ENCODE results near the gene SLC37A3. TPM values are rescaled to one million over a fixed set of nuclear protein-coding genes. Genes with fewer than 3 reads are reported as not detected.
A peak's percentile ranks its signal among the peaks of the same experiment; 100 is the strongest.

SLC37A3 gene
- total and polyA plus RNA-seq, 2 donors (not counting 1 experiment from before 2014, with no cell fraction given): 9.1 to 20.1 TPM

DNA sequence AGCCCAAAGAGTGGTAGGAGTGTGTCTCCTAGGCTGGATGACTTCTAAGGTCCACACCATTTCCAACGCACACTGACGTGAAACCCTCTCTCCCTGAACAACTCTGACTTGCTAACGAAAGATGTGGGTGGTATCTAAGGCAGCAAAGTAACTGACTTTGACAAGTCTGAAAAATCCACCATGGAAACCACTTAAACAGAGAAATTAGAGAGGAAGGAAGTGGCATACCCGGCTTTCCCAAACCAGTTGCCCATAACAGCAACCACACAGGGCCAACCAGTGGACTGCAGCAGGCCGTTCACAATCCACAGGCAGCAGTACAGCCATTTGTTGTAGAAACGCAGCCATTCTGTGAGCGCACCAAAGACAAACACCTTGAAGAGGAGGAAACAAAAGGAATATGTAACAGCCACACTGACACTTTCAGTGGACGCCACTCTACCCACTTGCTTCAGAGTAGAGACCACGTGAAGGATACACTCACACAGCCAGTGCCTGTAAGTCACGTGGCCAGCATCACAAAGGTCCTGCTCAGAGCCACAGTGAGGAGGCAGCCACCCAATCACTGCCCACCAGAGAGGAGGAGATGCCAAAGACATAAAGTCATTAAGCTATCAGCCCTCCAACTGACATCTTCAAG lies 39.8 kb downstream of the SLC37A3 start:
- Histone ChIP-seq H3K4me3 (ENCODE audit: control extremely low read depth in 1 of 5, extremely low read depth in 1 of 5, insufficient read depth in 1 of 5, low read depth in 2 of 5, low read length in 4 of 5) (peak overlapping the region in 3 of 5 experiments; percentile 38 to 48 (median 44)), H3K9me3 (ENCODE audit: control extremely low read depth in 1 of 3, control insufficient read depth in 2 of 3, insufficient read depth in 1 of 3, low read length in 2 of 3) (no peaks in the 10 kb centered on the region), H3K4me2 (replicated peaks; ENCODE audit: low read depth, low read length, poor library complexity, severe bottlenecking) (peak overlapping the region; percentile 71)

DNA sequence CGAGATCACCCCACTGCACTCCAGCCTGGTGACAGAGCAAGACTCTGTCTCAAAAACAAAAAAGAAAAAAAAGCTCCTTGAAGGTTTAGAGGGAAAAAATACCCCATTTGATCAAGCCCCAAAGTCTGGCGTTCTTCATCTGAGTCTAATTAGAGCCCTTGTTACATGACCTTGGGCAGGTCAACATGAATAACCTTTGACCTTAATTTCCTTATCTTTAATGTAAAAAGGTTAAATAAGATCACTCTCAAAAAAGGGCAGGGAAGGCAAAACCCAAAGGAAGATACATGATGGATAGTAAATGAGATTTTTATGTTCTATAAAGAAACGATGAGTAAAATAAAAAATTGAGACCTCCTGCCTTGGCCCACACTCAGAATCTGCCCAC lies 40.3 kb downstream of the SLC37A3 start:
- H3K27ac ChIP-seq (ENCODE audit: low read length in 2 of 2): no peak overlapping the region
- DNase-seq (no peak), ATAC-seq (ENCODE audit: low read depth) (no peak)
- H4K20me1 ChIP-seq (ENCODE audit: control insufficient read depth, insufficient read depth, low read length, poor library complexity, severe bottlenecking): no peaks in the 10 kb centered on the region
- ChIA-PET CTCF (interaction anchor here (0.7 kb wide), 1 partner anchor 418 kb away, joined by 5 read pairs; no protein-coding TSS in a partner anchor), POLR2A (no interaction called here)
- Mint-ChIP-seq H3K27me3 (no peaks in the 10 kb centered on the region), H3K4me3 (no peak overlapping the region), H3K4me1 (peaks cover 10% of the 10 kb centered on the region), H3K27ac (no peak overlapping the region), H3K9me3 (ENCODE audit: insufficient read depth) (no peaks in the 10 kb centered on the region)
- no peak for TF ChIP-seq EZH2 (IDR thresholded peaks at IDR 0.05; ENCODE audit: borderline replicate concordance, insufficient read depth, low read depth, low read length, poor library complexity, severe bottlenecking)
- TF ChIP-seq, protein P1, sequence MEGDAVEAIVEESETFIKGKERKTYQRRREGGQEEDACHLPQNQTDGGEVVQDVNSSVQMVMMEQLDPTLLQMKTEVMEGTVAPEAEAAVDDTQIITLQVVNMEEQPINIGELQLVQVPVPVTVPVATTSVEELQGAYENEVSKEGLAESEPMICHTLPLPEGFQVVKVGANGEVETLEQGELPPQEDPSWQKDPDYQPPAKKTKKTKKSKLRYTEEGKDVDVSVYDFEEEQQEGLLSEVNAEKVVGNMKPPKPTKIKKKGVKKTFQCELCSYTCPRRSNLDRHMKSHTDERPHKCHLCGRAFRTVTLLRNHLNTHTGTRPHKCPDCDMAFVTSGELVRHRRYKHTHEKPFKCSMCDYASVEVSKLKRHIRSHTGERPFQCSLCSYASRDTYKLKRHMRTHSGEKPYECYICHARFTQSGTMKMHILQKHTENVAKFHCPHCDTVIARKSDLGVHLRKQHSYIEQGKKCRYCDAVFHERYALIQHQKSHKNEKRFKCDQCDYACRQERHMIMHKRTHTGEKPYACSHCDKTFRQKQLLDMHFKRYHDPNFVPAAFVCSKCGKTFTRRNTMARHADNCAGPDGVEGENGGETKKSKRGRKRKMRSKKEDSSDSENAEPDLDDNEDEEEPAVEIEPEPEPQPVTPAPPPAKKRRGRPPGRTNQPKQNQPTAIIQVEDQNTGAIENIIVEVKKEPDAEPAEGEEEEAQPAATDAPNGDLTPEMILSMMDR (IDR thresholded peaks at IDR 0.05): no peak
- no peak overlapping the region for H2AFZ ChIP-seq (ENCODE audit: insufficient read depth, low read depth, low read length, poor library complexity, severe bottlenecking)
- WGBS (ENCODE audit: insufficient coverage): no CpG with 5 or more reads among the region's 3 CpGs
- intact Hi-C loops (cut with micrococcal nuclease): no loop called here
- no peak overlapping the region for H3K4me2 ChIP-seq (replicated peaks; ENCODE audit: low read depth, low read length, poor library complexity, severe bottlenecking)
- no peaks in the 10 kb centered on the region for H3K27me3 ChIP-seq (replicated peaks in 1 of 4; ENCODE audit: control extremely low read depth in 1 of 4, control insufficient read depth in 3 of 4, insufficient read depth in 4 of 4, low read length in 3 of 4)
- H3K4me3 ChIP-seq (ENCODE audit: control extremely low read depth in 1 of 5, extremely low read depth in 1 of 5, insufficient read depth in 1 of 5, low read depth in 2 of 5, low read length in 4 of 5): no peak overlapping the region
- H3K9ac ChIP-seq (ENCODE audit: low read length): no peak overlapping the region
- H3K36me3 ChIP-seq (replicated peaks in 1 of 2; ENCODE audit: control extremely low read depth in 1 of 2, control insufficient read depth in 1 of 2, extremely low read depth in 1 of 2, insufficient read depth in 2 of 2, low read length in 1 of 2): peaks cover 1 to 4% of the 10 kb centered on the region in 2 experiments
- no peaks in the 10 kb centered on the region for H3K79me2 ChIP-seq (ENCODE audit: control insufficient read depth, insufficient read depth, low read length)
- H3K4me1 ChIP-seq (ENCODE audit: control insufficient read depth in 2 of 2, insufficient read depth in 2 of 2, low read length in 2 of 2): peaks cover 10 to 15% of the 10 kb centered on the region in 2 donors
- no peaks in the 10 kb centered on the region for H3K9me3 ChIP-seq (ENCODE audit: control extremely low read depth in 1 of 3, control insufficient read depth in 2 of 3, insufficient read depth in 1 of 3, low read length in 2 of 3)

More for the DNA sequence above, 39.8 kb downstream of the SLC37A3 start:
- no peak overlapping the region for H3K27ac Mint-ChIP-seq
- no peaks in the 10 kb centered on the region for H4K20me1 ChIP-seq (ENCODE audit: control insufficient read depth, insufficient read depth, low read length, poor library complexity, severe bottlenecking)
- H3K27me3 Mint-ChIP-seq: no peaks in the 10 kb centered on the region
- intact Hi-C loops (cut with micrococcal nuclease): no loop called here
- H3K4me1 Mint-ChIP-seq: peaks cover 10% of the 10 kb centered on the region
- WGBS (ENCODE audit: insufficient coverage): 55% methylated on average over 5 of the region's 10 CpGs
- no peaks in the 10 kb centered on the region for H3K9me3 Mint-ChIP-seq (ENCODE audit: insufficient read depth)
- CTCF ChIA-PET: interaction anchor here (0.7 kb wide), 1 partner anchor 418 kb away, joined by 5 read pairs; no protein-coding TSS in a partner anchor
- H3K4me3 Mint-ChIP-seq: peak overlapping the region; percentile 67
- ATAC-seq (ENCODE audit: low read depth) (no peak), DNase-seq (peak; percentile 14)
- H3K27me3 ChIP-seq (replicated peaks in 1 of 4; ENCODE audit: control extremely low read depth in 1 of 4, control insufficient read depth in 3 of 4, insufficient read depth in 4 of 4, low read length in 3 of 4): no peaks in the 10 kb centered on the region
- no peaks in the 10 kb centered on the region for H3K79me2 ChIP-seq (ENCODE audit: control insufficient read depth, insufficient read depth, low read length)
- H3K36me3 ChIP-seq (replicated peaks in 1 of 2; ENCODE audit: control extremely low read depth in 1 of 2, control insufficient read depth in 1 of 2, extremely low read depth in 1 of 2, insufficient read depth in 2 of 2, low read length in 1 of 2): peaks cover 1 to 4% of the 10 kb centered on the region in 2 experiments
- peak overlapping the region; percentile 58 for H2AFZ ChIP-seq (ENCODE audit: insufficient read depth, low read depth, low read length, poor library complexity, severe bottlenecking)
- TF ChIP-seq, protein P1 (IDR thresholded peaks at IDR 0.05): no peak
- TF ChIP-seq EZH2 (IDR thresholded peaks at IDR 0.05; ENCODE audit: borderline replicate concordance, insufficient read depth, low read depth, low read length, poor library complexity, severe bottlenecking): no peak
- POLR2A ChIA-PET: no interaction called here
- H3K4me1 ChIP-seq (ENCODE audit: control insufficient read depth in 2 of 2, insufficient read depth in 2 of 2, low read length in 2 of 2): peaks cover 10 to 15% of the 10 kb centered on the region in 2 donors
- H3K9ac ChIP-seq (ENCODE audit: low read length): peak overlapping the region; percentile 53
- H3K27ac ChIP-seq (ENCODE audit: low read length in 2 of 2): no peak overlapping the region

Data from B cell (primary cell).